HEK293 (cell line): ENCODE data around the gene HIVEP2.

ENCODE experiments used
- CTCF ChIA-PET: fragments of 350-600 bp; formaldehyde crosslinking; extraction: SDS; loops from one replicate; lab custom pipeline; 2021; ENCODE audit warnings: antibody characterized with exemption; lab: Yijun Ruan, JAX
- POLR2A ChIA-PET: fragments of 300-600 bp; formaldehyde crosslinking; extraction: SDS; loops from one replicate; lab custom pipeline; 2020; ENCODE audit warnings: antibody characterized with exemption, inconsistent platforms; lab: Yijun Ruan, JAX
- H3K27ac ChIP-seq: fragments of 200-500 bp; sonication (Bioruptor generic); 2 replicates; pipeline ENCODE4 v1.5.1; 2014; ENCODE audit warnings: low read depth, low read length, control low read depth, inconsistent platforms; ENCODE audit errors: extremely low read depth
- H3K36me3 ChIP-seq, 2 experiments: fragments of 200-500 bp in 1 of 2; sonication (Bioruptor generic) in 1 of 2; 1 replicate in 1 of 2; 2 replicates in 1 of 2; pipeline ENCODE4 v1.5.1; 2014 to 2017; ENCODE audit warnings: inconsistent platforms in 2 of 2, low read length in 2 of 2; ENCODE audit not compliant: control insufficient read depth in 2 of 2, insufficient read depth in 1 of 2
- H3K4me1 ChIP-seq: fragments of 200-500 bp; sonication (Bioruptor generic); 2 replicates; pipeline ENCODE4 v1.5.1; 2014; ENCODE audit warnings: mild to moderate bottlenecking, low read length, inconsistent platforms; ENCODE audit not compliant: control insufficient read depth, insufficient read depth
- H3K4me3 ChIP-seq: 2 replicates; pipeline ENCODE4 v1.5.1; 2011; ENCODE audit warnings: low read depth, mild to moderate bottlenecking, control low read depth, low read length, moderate library complexity
- H3K9me3 ChIP-seq: fragments of 200-500 bp; sonication (Bioruptor generic); 2 replicates; pipeline ENCODE4 v1.5.1; 2014; ENCODE audit warnings: low read depth, low read length, inconsistent platforms; ENCODE audit not compliant: control insufficient read depth, insufficient read depth
- INSM2 ChIP-seq: fragments of 450-650 bp; formaldehyde crosslinking; IDR thresholded peaks from 2 replicates; pipeline ENCODE4 v1.5.1; 2016; ENCODE audit warnings: missing biosample characterization, missing genetic modification characterization
- KLF16 ChIP-seq: fragments of 450-650 bp; formaldehyde crosslinking; IDR thresholded peaks from 2 replicates; pipeline ENCODE4 v1.5.1; 2017; ENCODE audit warnings: missing biosample characterization, missing genetic modification characterization
- OSR2 ChIP-seq: fragments of 450-650 bp; formaldehyde crosslinking; IDR thresholded peaks from 2 replicates; pipeline ENCODE4 v1.5.1; 2016; ENCODE audit warnings: missing biosample characterization, missing genetic modification characterization
- RBAK ChIP-seq: fragments of 450-650 bp; formaldehyde crosslinking; IDR thresholded peaks from 2 replicates; pipeline ENCODE4 v1.5.1; 2016; ENCODE audit warnings: missing biosample characterization, missing genetic modification characterization
- SP2 ChIP-seq: fragments of 450-650 bp; formaldehyde crosslinking; IDR thresholded peaks from 2 replicates; pipeline ENCODE4 v1.5.1; 2016; ENCODE audit warnings: missing biosample characterization, missing genetic modification characterization
- ZFP69B ChIP-seq: fragments of 450-650 bp; formaldehyde crosslinking; IDR thresholded peaks from 2 replicates; pipeline ENCODE4 v1.5.1; 2016; ENCODE audit warnings: missing biosample characterization, missing genetic modification characterization
- ZNF138 ChIP-seq: fragments of 450-650 bp; formaldehyde crosslinking; IDR thresholded peaks from 2 replicates; pipeline ENCODE4 v1.5.1; 2016; ENCODE audit warnings: missing biosample characterization, missing genetic modification characterization, borderline replicate concordance
- ZNF169 ChIP-seq: fragments of 450-650 bp; formaldehyde crosslinking; IDR thresholded peaks from 2 replicates; pipeline ENCODE4 v1.5.1; 2016; ENCODE audit warnings: missing biosample characterization, missing genetic modification characterization
- ZNF202 ChIP-seq: fragments of 450-650 bp; formaldehyde crosslinking; IDR thresholded peaks from 2 replicates; pipeline ENCODE4 v1.5.1; 2016; ENCODE audit warnings: missing biosample characterization, missing genetic modification characterization, borderline replicate concordance
- ZNF214 ChIP-seq: fragments of 450-650 bp; formaldehyde crosslinking; IDR thresholded peaks from 2 replicates; pipeline ENCODE4 v1.5.1; 2017; ENCODE audit warnings: missing biosample characterization, mild to moderate bottlenecking, missing genetic modification characterization, borderline replicate concordance
- ZNF274 ChIP-seq, 2 experiments: fragments of 200-500 bp in 1 of 2; fragments of 450-650 bp in 1 of 2; sonication (Bioruptor generic) in 1 of 2; formaldehyde crosslinking in 1 of 2; IDR thresholded peaks; 2 replicates each; pipeline versions ENCODE4 v1.5.1 to v1.6.1; 2014 to 2016; ENCODE audit warnings: borderline replicate concordance in 1 of 2, inconsistent platforms in 1 of 2, low read length in 1 of 2, missing biosample characterization in 1 of 2, missing genetic modification characterization in 1 of 2
- ZNF311 ChIP-seq: fragments of 450-650 bp; formaldehyde crosslinking; IDR thresholded peaks from 2 replicates; pipeline ENCODE4 v1.5.1; 2017; ENCODE audit warnings: missing biosample characterization, missing genetic modification characterization, borderline replicate concordance
- ZNF398 ChIP-seq: fragments of 450-650 bp; formaldehyde crosslinking; IDR thresholded peaks from 2 replicates; pipeline ENCODE4 v1.5.1; 2017; ENCODE audit warnings: missing biosample characterization, missing genetic modification characterization
- ZNF473 ChIP-seq: fragments of 450-650 bp; formaldehyde crosslinking; IDR thresholded peaks from 2 replicates; pipeline ENCODE4 v1.5.1; 2017; ENCODE audit warnings: missing biosample characterization, missing genetic modification characterization
- ZNF501 ChIP-seq: fragments of 450-650 bp; formaldehyde crosslinking; IDR thresholded peaks from 2 replicates; pipeline ENCODE4 v1.5.1; 2016; ENCODE audit warnings: missing biosample characterization, missing genetic modification characterization
- ZNF521 ChIP-seq: fragments of 450-650 bp; formaldehyde crosslinking; IDR thresholded peaks from 2 replicates; pipeline ENCODE4 v1.5.1; 2017; ENCODE audit warnings: missing biosample characterization, mild to moderate bottlenecking, missing genetic modification characterization
- ZNF555 ChIP-seq: fragments of 450-650 bp; formaldehyde crosslinking; conservative IDR thresholded peaks from 2 replicates; pipeline ENCODE4 v1.5.1; 2017; ENCODE audit warnings: missing biosample characterization, mild to moderate bottlenecking, missing genetic modification characterization, inconsistent platforms
- ZNF624 ChIP-seq: fragments of 450-650 bp; formaldehyde crosslinking; IDR thresholded peaks from 2 replicates; pipeline ENCODE4 v1.5.1; 2017; ENCODE audit warnings: missing biosample characterization, missing genetic modification characterization
- ZNF654 ChIP-seq: fragments of 450-650 bp; formaldehyde crosslinking; IDR thresholded peaks from 2 replicates; pipeline ENCODE4 v1.5.1; 2016; ENCODE audit warnings: low read depth, missing biosample characterization, missing genetic modification characterization
- TF ChIP-seq, protein P1 (sequence below): fragments of 450-650 bp; formaldehyde crosslinking; optimal IDR thresholded peaks from 2 replicates; pipeline ENCODE3; 2016; ENCODE audit warnings: missing biosample characterization, mild to moderate bottlenecking, missing genetic modification characterization

The HIVEP2 gene

GRCh38 chr6:142891454-142891853 lies 53.5 kb downstream of the HIVEP2 start:
- POLR2A ChIA-PET = interaction anchor here (0.9 kb wide), 1 partner anchor 19 kb away, joined by 3 read pairs; no protein-coding TSS in a partner anchor
- H3K4me1 ChIP-seq = peaks cover 15% of the 10 kb centered on the region; the same call in 1 of the 2 replicates
- H3K36me3 ChIP-seq = no peaks in the 10 kb centered on the region
- CTCF ChIA-PET = no interaction called here
- H3K9me3 ChIP-seq = no peaks in the 10 kb centered on the region
- H3K4me3 ChIP-seq = no peak overlapping the region
- no peak overlapping the region for H3K27ac ChIP-seq
- no peak for TF ChIP-seq ZNF624 (tag by site-specific recombination)
- TF ChIP-seq KLF16 = no peak
- TF ChIP-seq ZNF274 (IDR thresholded peaks at IDR 0.05; ENCODE audit: low read length) = no peak
- no peak for TF ChIP-seq ZNF274 (tag by site-specific recombination; IDR thresholded peaks at IDR 0.05; ENCODE audit: borderline replicate concordance)
- no peak for TF ChIP-seq ZNF202
- no peak for TF ChIP-seq ZNF654 (tag by site-specific recombination)
- no peak for TF ChIP-seq ZNF555 (tag by site-specific recombination)
- no peak for TF ChIP-seq ZNF214 (tag by site-specific recombination)
- no peak for TF ChIP-seq RBAK (tag by site-specific recombination)
- no peak for TF ChIP-seq ZNF398 (tag by site-specific recombination)
- TF ChIP-seq OSR2 (tag by site-specific recombination) = no peak
- no peak for TF ChIP-seq ZNF311 (tag by site-specific recombination)
- TF ChIP-seq INSM2 (tag by site-specific recombination) = no peak
- no peak for TF ChIP-seq ZNF169 (tag by site-specific recombination)

GRCh38 chr6:142888456-142888855 lies 56.5 kb downstream of the HIVEP2 start:
- ChIA-PET POLR2A (no interaction called here), CTCF (interaction anchor here (0.6 kb wide), 1 partner anchor 1125 kb away, joined by 5 read pairs; no protein-coding TSS in a partner anchor)
- TF ChIP-seq SP2 (tag by site-specific recombination) = no peak
- TF ChIP-seq, protein P1, sequence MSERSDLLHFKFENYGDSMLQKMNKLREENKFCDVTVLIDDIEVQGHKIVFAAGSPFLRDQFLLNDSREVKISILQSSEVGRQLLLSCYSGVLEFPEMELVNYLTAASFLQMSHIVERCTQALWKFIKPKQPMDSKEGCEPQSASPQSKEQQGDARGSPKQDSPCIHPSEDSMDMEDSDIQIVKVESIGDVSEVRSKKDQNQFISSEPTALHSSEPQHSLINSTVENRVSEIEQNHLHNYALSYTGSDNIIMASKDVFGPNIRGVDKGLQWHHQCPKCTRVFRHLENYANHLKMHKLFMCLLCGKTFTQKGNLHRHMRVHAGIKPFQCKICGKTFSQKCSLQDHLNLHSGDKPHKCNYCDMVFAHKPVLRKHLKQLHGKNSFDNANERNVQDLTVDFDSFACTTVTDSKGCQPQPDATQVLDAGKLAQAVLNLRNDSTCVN (tag by site-specific recombination) = no peak
- no peak for TF ChIP-seq ZFP69B (tag by site-specific recombination)
- TF ChIP-seq ZNF501 (tag by site-specific recombination) = no peak
- no peak for TF ChIP-seq ZNF138
- no peak for TF ChIP-seq ZNF398 (tag by site-specific recombination)
- no peak for TF ChIP-seq ZNF473 (tag by site-specific recombination)
- TF ChIP-seq ZNF521 (tag by site-specific recombination) = no peak
- no peak for TF ChIP-seq ZNF311 (tag by site-specific recombination)
- peaks cover 25% of the 10 kb centered on the region for H3K4me1 ChIP-seq
- H3K36me3 ChIP-seq = no peaks in the 10 kb centered on the region
- no peak overlapping the region for H3K4me3 ChIP-seq
- H3K9me3 ChIP-seq = no peaks in the 10 kb centered on the region
- H3K27ac ChIP-seq = no peak overlapping the region
